Testis (tissue), 3 donors: ENCODE results near the gene JUNB. TPM values are rescaled to one million over a fixed set of nuclear protein-coding genes. Genes with fewer than 3 reads are reported as not detected.

Experiments
- DNase-seq: peaks from one replicate; pipeline ENCODE4 v3.0.0-alpha.2; 2019
- H3K27ac ChIP-seq, 2 donors: fragments of 200-600 bp; sonication (generic); one replicate each; pipeline ENCODE4 v1.5.1; 2019
- H3K27me3 ChIP-seq: fragments of 200-600 bp; sonication (generic); one replicate; pipeline ENCODE4 v1.5.1; 2019
- H3K36me3 ChIP-seq: fragments of 200-600 bp; sonication (generic); one replicate; pipeline ENCODE4 v1.5.1; 2017; ENCODE audit warnings: low read depth; ENCODE audit errors: missing control alignments
- H3K4me1 ChIP-seq: fragments of 200-600 bp; sonication (generic); one replicate; pipeline ENCODE4 v1.5.1; 2019
- H3K4me3 ChIP-seq, 2 donors: fragments of 200-600 bp; sonication (generic); one replicate each; pipeline ENCODE4 v1.5.1; 2017 to 2019
- H3K9me3 ChIP-seq: fragments of 200-600 bp; sonication (generic); one replicate; pipeline ENCODE4 v1.5.1; 2017
- CTCF ChIP-seq, 3 experiments: fragments of 450-650 bp in 2 of 3; fragments of 200-600 bp in 1 of 3; sonication (generic) in 1 of 3; IDR thresholded peaks; one replicate each; pipeline ENCODE4 v1.5.1; 2016 to 2019; ENCODE audit warnings: antibody characterized with exemption in 3 of 3, mild to moderate bottlenecking in 2 of 3, moderate library complexity in 1 of 3
- POLR2A ChIP-seq: fragments of 450-650 bp; IDR thresholded peaks from one replicate; pipeline ENCODE4 v1.6.1; 2017; ENCODE audit warnings: antibody characterized with exemption, mild to moderate bottlenecking, moderate library complexity
- WGBS, 2 donors: methylation state at CpG; one replicate each; pipeline ENCODE4 v1.1.5; 2018; 5-methylcytosine and 5-hydroxymethylcytosine counted together
- intact Hi-C: fragments of 100-400 bp; cut with DNase I; formaldehyde crosslinking; loops from one replicate; pipeline ENCODE4 v1.15.1; 2023; ENCODE audit warnings: low total_unique reads
- polyA plus RNA-seq: library from polyadenylated mRNA; stranded (reverse); fragments of 350-450 nt; fragmentation: Illumina TruSeq; extraction: RNeasy Lipid Tissue Mini Kit (QIAGEN cat#74804); gene quantifications from one replicate; pipeline ENCODE4 v1.2.3, GENCODE V29; 2014; ENCODE audit warnings: low read depth, low replicate concordance; ENCODE audit not compliant: insufficient read depth
- total RNA-seq, 2 donors: library from RNA; depleted of rRNA; stranded (reverse); fragments of >200 nt; gene quantifications; one replicate each; pipeline ENCODE4 v1.2.3, GENCODE V29; 2016

The JUNB gene
- total and polyA plus RNA-seq, 3 donors from 2014 or later: 54.5 to 143 (median 75.9) TPM

GRCh38 chr19:12777217-12778016, 13.9 kb upstream of the JUNB start:
- Histone ChIP-seq H3K27me3 (no peaks in the 10 kb centered on the region), H3K4me3 (peak overlapping the region; percentile 54 to 68), H3K4me1 (peaks cover 34% of the 10 kb centered on the region), H3K27ac (peak overlapping the region; percentile 93 to 95), H3K36me3 (no peaks in the 10 kb centered on the region), H3K9me3 (no peaks in the 10 kb centered on the region)
- intact Hi-C loops: loop anchor here (10.0 kb wide), 1 partner anchor 67 kb away; no protein-coding TSS in a partner anchor
- peak; percentile 82 for DNase-seq
- no peak for TF ChIP-seq POLR2A
- TF ChIP-seq CTCF (IDR thresholded peaks at IDR 0.05): peak; percentile 92 to 95 (median 94)
- WGBS, 2 donors: 8% methylated on average over 41 to 43 of the region's 43 CpGs

GRCh38 chr19:12778017-12778904, 13.0 kb upstream of the JUNB start:
- H3K9me3 ChIP-seq: no peaks in the 10 kb centered on the region
- H3K27ac ChIP-seq: peak overlapping the region; percentile 93 to 95
- H3K4me1 ChIP-seq: peaks cover 40% of the 10 kb centered on the region
- intact Hi-C loops: loop anchor here (10.0 kb wide), 1 partner anchor 67 kb away; no protein-coding TSS in a partner anchor
- WGBS, 2 donors: 0 to 2% methylated on average over 20 to 42 of the region's 44 CpGs
- TF ChIP-seq CTCF (IDR thresholded peaks at IDR 0.05) (no peak), POLR2A (no peak)
- no peaks in the 10 kb centered on the region for H3K36me3 ChIP-seq
- no peaks in the 10 kb centered on the region for H3K27me3 ChIP-seq
- DNase-seq: peak; percentile 73
- peak overlapping the region; percentile 54 to 68 for H3K4me3 ChIP-seq

GRCh38 chr19:12778905-12779161, 12.5 kb upstream of the JUNB start:
- WGBS, 2 donors: 0 to 20% methylated on average over 4 to 6 of the region's 6 CpGs
- Histone ChIP-seq H3K4me1 (peaks cover 46% of the 10 kb centered on the region), H3K27ac (peak overlapping the region; percentile 93 to 95), H3K9me3 (no peaks in the 10 kb centered on the region), H3K36me3 (no peaks in the 10 kb centered on the region), H3K27me3 (no peaks in the 10 kb centered on the region), H3K4me3 (peak overlapping the region in 1 of 2 donors; percentile 68)
- TF ChIP-seq POLR2A: no peak
- TF ChIP-seq CTCF (IDR thresholded peaks at IDR 0.05): no peak
- no peak for DNase-seq
- intact Hi-C loops: loop anchor here (10.0 kb wide), 1 partner anchor 66 kb away; no protein-coding TSS in a partner anchor

- Histone ChIP-seq H3K9me3 (no peaks in the 10 kb centered on the region), H3K27ac (peak overlapping the region; percentile 93 to 95), H3K27me3 (no peaks in the 10 kb centered on the region), H3K4me1 (peaks cover 51% of the 10 kb centered on the region), H3K4me3 (peak overlapping the region in 1 of 2 donors; percentile 68), H3K36me3 (no peaks in the 10 kb centered on the region)
- no peak for TF ChIP-seq CTCF (IDR thresholded peaks at IDR 0.05)
- TF ChIP-seq POLR2A: no peak
- 21 to 35% methylated on average over 9 to 15 of the region's 15 CpGs for WGBS, 2 donors
- DNase-seq: peak; percentile 60
- intact Hi-C loops: loop anchor here (10.0 kb wide), 1 partner anchor 65 kb away; no protein-coding TSS in a partner anchor
These were observed 11.9 kb upstream of the JUNB start for GRCh38 chr19:12779162-12779993.
